HT1080 (cell line): Measurements from ENCODE around the gene MPST. TPM values are rescaled to one million over a fixed set of nuclear protein-coding genes. Genes with fewer than 3 reads are reported as not detected.
A peak's percentile ranks its signal among the peaks of the same experiment; 100 is the strongest.

Experiments
- DNase-seq: peaks from one replicate; pipeline ENCODE4 v3.0.0-alpha.2; 2015; ENCODE audit warnings: low read depth
- total RNA-seq: library from RNA; depleted of rRNA; stranded (reverse); fragments of >200 nt; shearing (Covaris generic); gene quantifications from 2 replicates; pipeline ENCODE4 v1.2.3, GENCODE V29; 2014

Gene MPST
- total RNA-seq, 1 experiment from 2014 or later = 127 TPM

GRCh38 chr22:37021710-37022482 lies 2.4 kb downstream of the MPST start:
- no peak for DNase-seq

GRCh38 chr22:37022483-37023337 lies 3.2 kb downstream of the MPST start:
- no peak for DNase-seq

- no peak for DNase-seq
These were observed 4.3 kb downstream of the MPST start for GRCh38 chr22:37023743-37024338.

GRCh38 chr22:37024339-37025157 lies 5.0 kb downstream of the MPST start:
- DNase-seq = no peak

- DNase-seq = no peak
These were observed 6.0 kb downstream of the MPST start for GRCh38 chr22:37025500-37026070.

GRCh38 chr22:37026325-37026724 lies 6.8 kb downstream of the MPST start:
- DNase-seq = no peak

GRCh38 chr22:37027556-37027955 lies 8.0 kb downstream of the MPST start:
- DNase-seq = no peak

GRCh38 chr22:37028692-37029674 lies 9.4 kb downstream of the MPST start:
- no peak for DNase-seq

GRCh38 chr22:37030560-37031281 lies 11.2 kb downstream of the MPST start:
- DNase-seq = no peak

GRCh38 chr22:37032134-37032534 lies 12.6 kb downstream of the MPST start:
- no peak for DNase-seq

- peak; percentile 24 for DNase-seq
These were observed 13.3 kb downstream of the MPST start for GRCh38 chr22:37032535-37033460.

GRCh38 chr22:37033605-37034430 lies 14.3 kb downstream of the MPST start:
- no peak for DNase-seq

- no peak for DNase-seq
These were observed 17.3 kb downstream of the MPST start for GRCh38 chr22:37036655-37037377.

- no peak for DNase-seq
These were observed 18.1 kb downstream of the MPST start for GRCh38 chr22:37037669-37038068.

- DNase-seq = no peak
These were observed 19.9 kb downstream of the MPST start for GRCh38 chr22:37039466-37039865.

GRCh38 chr22:37043209-37043827 lies 23.8 kb downstream of the MPST start:
- no peak for DNase-seq
